GM21576 (cell line): ENCODE data around the gene ZNF385B.
A peak's percentile ranks its signal among the peaks of the same experiment; 100 is the strongest.
"Not testable (repeated sequence)": the region's sequence is repeated elsewhere in the genome, so short reads cannot be mapped to it uniquely, and the experiment has no call there.

Experiments
- ATAC-seq: cut with Tn5 transposase; IDR thresholded peaks from one replicate; pipeline ENCODE4 v1.9.1; 2021; ENCODE audit warnings: mild to moderate bottlenecking, moderate library complexity; ENCODE audit not compliant: unreplicated experiment

The ZNF385B gene

GRCh38 chr2:179805001-179805400, 56.4 kb downstream of the ZNF385B start:
- ATAC-seq, result no peak

GRCh38 chr2:179804206-179804605, 57.2 kb downstream of the ZNF385B start:
- ATAC-seq, result no peak

DNA sequence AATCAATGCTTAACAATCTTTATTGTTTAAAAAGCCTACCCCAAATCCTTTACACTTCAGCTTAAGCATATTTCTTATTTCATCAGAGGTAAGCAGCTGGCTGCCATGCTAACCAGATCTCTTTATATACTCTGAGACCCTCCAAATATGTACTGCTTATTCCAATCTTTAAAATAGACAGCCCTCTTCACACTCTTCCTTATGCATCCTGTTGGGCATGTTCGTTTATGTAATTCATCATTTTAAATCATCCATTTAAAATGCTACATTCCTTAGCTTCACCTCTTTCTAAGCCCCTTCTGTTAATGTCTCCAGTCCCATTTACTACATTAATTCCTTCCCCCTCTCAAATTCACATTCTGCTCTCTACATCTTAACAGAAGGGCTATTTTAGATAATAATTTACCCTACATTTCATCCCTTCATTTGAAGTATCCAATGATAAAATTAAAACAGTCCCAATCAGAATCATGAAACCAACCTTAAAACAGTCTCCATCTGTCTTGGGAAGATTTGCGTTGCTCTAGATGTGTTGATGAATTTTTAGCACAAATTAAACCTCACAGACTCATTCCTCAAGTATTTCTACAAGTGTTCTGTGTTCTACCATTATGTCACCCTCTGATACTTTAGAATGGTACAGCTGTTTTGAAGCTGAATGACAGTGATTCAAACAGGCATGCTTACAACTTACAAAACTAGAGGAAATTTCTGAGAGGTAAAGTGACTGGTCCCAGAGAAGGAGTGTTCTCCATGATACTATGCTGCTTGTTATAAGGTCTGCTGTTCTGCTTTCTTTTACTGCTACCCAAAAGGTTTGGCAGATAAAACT, 59.1 kb downstream of the ZNF385B start:
- ATAC-seq, result no peak

GRCh38 chr2:179800776-179801175, 60.6 kb downstream of the ZNF385B start:
- ATAC-seq, result no peak

GRCh38 chr2:179796213-179797007, 65.0 kb downstream of the ZNF385B start:
- no peak for ATAC-seq

- no peak for ATAC-seq
These were observed 67.5 kb downstream of the ZNF385B start for GRCh38 chr2:179793902-179794301.

DNA sequence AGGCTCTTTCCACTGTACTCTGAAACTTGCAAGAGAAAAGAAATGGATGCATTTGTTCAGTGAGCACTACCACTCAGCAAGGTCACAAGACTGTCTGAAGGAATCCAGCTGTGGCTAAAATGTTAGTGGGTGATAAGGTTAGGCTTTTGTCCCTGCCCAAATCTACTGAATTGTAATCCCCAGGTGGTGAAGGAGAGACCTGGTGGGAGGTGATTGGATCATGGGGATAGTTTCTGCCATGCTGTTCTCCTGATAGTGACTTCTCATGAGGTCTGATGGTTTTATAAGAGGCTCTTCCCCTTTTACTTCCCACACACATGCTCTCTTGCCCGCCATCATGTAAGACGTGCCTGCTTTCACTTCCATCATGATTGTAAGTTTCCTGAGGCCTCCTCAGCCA, 68.2 kb downstream of the ZNF385B start:
- no peak for ATAC-seq

DNA sequence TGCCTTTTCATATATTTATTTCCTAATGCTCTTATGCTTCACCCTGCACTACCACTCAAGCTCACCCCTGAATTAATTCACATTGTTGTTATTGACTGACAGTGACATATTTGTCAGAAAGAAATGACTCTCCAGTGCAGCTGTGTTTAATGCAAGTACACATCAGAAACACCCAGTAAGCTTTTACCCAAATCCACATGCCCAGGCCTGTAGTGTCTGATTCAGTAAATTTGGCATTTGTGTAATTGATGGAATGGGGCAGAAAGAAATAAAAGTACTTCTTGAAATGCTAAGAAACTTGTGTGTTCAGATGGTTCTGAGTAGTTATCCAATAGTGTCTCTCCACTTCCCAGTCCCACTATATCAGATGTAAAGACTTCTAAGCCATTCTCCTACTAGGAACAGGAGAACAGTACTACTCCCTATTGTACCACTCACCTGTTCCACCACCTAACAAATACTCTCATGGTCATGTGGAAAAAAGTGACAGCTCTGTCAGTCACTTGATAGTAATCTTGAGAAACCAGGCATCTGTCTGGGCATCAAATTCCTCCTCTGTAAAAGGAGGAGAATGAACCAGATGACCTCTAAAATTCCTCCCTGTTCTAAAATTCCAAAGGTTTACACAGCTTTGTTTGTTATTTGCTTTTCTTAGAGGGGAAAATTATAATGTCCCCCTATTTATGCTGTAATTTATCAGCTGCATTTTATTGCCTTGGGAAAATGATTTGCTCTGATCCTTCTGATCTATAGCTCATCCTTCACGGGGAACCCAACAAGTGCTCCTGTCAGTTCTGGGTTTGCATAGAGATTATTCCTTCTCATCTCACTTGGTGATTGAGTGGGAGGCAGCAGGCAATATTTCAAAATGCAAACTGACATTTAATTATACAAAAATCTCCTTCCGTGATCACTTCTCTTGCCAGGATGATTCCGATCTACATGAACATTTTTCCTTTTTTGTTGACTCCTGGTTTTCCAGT, 70.9 kb downstream of the ZNF385B start:
- no peak for ATAC-seq

- ATAC-seq, result no peak
These were observed 73.3 kb downstream of the ZNF385B start for GRCh38 chr2:179788104-179788503.

GRCh38 chr2:179787601-179788000, 73.8 kb downstream of the ZNF385B start:
- ATAC-seq, result no peak

DNA sequence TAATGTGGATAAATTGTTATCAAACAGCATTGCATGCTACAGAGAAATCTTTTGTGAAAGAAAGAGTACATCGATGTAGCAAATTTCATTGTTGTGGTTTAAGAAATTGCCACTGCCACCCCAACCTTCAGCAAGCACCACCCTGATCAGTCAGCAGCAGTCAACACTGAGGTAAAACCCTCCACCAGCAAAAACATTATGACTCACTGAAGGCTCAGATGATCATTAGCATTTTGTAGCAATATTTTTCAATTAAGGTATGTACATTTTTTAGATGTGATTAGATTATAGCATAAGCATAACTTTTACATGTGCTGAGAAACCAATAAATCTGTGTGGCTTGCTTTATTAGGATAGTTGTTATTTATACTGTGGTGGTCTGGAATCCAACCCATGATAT, 75.5 kb downstream of the ZNF385B start:
- no peak for ATAC-seq

GRCh38 chr2:179782346-179782745, 79.1 kb downstream of the ZNF385B start:
- ATAC-seq, result not testable (repeated sequence)

GRCh38 chr2:179773986-179774385, 87.4 kb downstream of the ZNF385B start:
- no peak for ATAC-seq

GRCh38 chr2:179772346-179772745, 89.1 kb downstream of the ZNF385B start:
- no peak for ATAC-seq

DNA sequence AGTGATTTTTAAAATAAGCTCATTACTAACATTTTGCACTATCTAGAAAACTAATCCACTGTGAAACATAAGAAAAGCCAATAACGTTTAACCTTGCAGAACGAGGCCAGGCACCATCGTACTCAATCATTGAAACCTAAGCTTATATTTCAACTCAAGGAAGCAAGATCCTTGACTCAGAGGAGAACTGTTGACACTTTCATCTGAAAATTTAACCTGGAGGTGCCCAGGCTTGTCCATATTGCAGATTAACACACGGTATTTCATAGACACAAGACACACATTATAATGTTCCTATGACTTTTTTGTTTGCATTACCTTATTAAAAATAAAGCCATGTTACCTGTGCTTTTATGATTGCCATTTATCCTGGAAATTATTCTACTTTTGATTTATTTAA, 89.6 kb downstream of the ZNF385B start:
- no peak for ATAC-seq

DNA sequence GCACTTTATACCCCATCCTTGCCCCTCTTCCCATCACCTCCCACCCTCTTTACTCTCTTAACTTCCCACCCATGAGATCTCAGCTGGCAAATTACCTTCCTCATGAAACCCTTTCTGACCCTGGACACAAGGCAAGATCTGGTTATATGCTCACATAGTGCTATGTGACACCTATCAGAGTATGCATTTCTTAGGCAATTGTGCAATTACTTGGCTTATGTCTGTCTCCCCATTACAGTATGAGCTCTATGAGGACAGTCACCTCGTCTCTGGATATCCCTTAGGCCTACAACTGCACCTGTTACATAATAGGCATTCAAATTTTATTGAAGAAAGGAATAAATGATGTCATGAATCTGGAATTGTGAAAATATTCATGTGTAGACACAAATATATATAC, 91.4 kb downstream of the ZNF385B start:
- ATAC-seq, result no peak

DNA sequence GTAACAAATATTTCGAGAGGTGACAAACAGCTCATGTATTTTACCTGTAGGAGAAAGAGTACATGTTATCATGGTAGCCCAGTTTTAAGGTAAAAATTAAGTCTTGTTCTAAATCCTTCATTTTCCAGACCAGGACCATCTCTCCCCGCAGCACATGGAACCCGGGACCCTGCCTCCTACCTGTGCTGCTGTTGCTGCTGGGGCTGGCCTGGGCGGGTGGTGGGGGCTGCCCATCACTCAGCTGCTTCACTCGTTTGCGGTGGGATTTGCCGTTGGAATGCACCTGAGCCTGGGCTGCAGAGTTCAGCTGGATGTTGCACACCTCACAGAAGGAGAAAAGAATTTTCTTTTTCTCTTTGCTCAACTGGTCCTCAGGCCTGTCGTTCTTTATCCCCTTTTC, 92.1 kb downstream of the ZNF385B start:
- ATAC-seq, result no peak

DNA sequence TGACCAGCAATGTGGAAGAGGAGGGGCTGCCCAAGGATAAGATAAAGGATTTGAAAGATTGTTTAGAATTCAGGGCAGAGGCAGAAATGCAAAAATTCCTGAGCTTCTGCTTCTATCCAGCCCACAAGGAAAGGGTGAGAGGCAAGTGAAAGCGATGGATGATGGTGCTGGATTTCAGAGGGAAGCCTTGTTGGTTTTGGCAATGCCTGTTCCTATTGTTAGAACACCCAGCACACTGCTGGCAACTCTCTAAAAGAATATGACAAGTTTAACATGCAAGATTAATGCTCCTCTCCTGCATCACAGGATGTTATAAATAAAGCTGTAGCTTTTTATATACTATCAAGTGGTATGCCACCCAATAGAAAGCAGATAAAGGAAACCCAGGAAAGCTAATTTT, 92.6 kb downstream of the ZNF385B start:
- no peak for ATAC-seq

GRCh38 chr2:179765666-179766065, 95.7 kb downstream of the ZNF385B start:
- no peak for ATAC-seq

- ATAC-seq, result peak; percentile 90
These were observed 96.7 kb downstream of the ZNF385B start for GRCh38 chr2:179764710-179765109.

DNA sequence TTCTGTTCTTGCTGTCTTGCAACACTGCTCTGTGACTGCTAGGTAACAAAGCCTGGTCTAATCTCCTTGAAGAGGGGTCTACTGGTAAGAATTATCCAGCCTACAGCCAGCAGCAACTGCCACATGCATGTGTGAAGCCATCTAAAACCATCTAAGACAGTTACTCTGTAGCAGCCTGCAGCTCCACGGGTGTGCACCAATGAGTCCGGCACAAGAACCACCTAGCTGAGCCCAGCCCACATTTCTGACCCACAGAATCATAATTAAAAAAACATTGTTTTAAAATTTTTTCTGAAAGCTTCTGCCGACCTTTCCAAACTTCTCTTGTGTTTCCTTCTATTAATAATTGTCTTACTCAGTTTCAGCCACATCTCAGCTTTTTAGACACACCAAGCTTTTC, 102.8 kb downstream of the ZNF385B start:
- ATAC-seq, result no peak
